GM18508 (cell line): Measurements from ENCODE around the gene TAC4.

ENCODE experiments used
- ATAC-seq: cut with Tn5 transposase; IDR thresholded peaks from one replicate; pipeline ENCODE4 v1.9.1; 2021; ENCODE audit warnings: moderate number of reproducible peaks; ENCODE audit not compliant: insufficient read depth, unreplicated experiment

TAC4 gene, protein sequence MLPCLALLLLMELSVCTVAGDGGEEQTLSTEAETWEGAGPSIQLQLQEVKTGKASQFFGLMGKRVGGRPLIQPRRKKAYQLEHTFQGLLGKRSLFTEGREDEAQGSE

DNA sequence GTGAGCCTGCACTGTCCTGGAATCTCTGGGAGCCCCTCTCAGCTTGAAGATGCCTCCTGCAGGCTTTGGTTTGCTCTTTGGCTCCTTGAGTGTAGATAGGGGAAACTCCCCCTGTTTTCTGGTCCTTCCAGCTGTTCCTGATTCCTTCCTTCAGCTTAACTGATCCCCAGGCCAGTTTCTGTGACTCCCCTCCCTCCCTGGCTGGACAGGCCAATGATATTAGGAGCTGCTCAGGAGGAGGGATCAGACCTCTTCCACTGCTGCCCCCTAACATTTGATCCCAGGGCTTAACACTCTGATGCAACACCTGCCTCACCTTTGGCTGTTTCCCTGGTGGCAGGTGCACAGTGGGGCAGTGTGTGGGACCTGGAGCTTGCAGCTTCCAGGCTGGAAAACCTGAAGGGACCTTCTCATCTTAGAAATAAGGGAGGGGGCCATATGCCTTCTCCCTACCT, at the start of gene TAC4:
TAC4 (minus strand) TSS at position 51 of the 455 bp plus-strand sequence. CDS start 52 bp downstream, outside the sequence.
- ATAC-seq = no peak

DNA sequence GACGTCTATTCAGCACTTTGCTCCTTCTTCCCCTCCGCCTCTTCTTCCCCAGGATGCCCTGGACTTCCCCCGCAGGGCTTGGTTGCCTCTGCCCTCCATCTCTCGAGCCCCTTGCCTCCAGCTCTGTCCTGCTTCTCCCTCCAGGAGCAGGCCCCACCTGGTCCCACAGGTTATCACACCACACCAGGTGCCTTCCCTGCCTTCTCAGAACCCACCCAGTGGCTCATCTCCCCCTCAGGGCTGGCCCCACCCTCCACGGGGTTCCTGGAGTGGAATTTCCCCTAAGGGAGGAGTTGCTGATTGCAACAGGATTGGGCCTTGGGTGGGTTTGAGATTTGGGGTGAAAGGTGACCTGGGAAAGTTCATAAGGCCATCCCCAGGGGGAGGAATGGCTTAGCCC, 49.0 kb upstream of the TAC4 start:
- ATAC-seq = no peak

DNA sequence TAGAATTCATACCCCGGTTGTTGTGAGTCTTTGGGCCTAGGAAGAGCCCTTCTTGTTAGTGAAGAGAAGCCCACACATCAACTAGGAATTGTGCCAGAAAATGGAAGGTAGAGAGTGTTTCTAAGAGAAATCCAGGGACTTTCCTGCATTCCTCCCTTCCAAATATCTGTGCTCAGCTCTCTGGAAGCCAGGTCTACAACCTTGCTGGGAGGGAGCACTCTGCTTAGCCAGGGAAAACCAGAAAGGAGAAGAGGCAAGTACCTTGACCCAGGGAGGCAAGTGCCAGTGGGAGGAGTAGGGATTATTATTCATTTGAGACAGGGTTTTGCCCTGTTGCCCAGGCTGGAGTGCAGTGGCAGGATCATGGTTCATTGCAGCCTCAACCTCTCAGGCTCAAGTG, 48.4 kb upstream of the TAC4 start:
- ATAC-seq = no peak

DNA sequence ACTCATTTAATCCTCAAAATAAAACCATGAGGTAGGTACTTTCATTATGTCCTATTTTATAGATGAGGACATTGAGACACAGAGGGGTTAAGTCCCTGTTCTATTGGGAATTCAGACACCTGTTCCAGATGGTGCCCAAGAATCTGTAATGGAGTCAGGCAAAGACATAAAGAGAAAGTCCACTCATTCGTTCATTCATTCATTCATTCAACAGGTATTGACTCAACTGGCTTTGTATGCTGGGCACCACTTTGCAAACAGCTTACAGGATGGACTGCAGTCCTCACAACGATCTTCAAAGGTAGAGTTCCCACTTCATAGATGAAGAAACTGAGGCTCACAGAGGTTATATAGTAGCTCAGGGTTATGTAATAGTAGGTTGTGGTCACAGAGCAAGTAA, 47.9 kb upstream of the TAC4 start:
- no peak for ATAC-seq

DNA sequence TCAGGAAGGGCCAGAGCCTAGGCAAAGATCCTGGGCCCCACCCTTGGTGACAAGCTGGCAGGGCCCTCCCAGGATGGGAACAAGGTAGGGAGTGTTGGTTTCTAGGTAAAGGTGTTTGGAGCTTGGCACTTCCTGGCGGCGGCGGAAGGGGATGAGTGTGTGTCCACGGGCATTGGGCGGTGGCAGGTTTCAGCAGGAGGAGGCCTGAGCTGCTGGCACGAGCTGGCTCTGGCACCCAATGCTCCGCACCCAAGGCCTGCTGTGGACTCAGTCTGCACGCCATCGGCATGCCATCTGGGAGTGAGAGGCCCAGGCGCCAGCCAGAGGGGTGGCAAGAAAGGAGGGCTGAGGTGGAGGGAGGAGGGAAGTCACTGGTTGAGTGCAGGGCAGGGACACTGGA, 46.9 kb upstream of the TAC4 start:
- no peak for ATAC-seq

DNA sequence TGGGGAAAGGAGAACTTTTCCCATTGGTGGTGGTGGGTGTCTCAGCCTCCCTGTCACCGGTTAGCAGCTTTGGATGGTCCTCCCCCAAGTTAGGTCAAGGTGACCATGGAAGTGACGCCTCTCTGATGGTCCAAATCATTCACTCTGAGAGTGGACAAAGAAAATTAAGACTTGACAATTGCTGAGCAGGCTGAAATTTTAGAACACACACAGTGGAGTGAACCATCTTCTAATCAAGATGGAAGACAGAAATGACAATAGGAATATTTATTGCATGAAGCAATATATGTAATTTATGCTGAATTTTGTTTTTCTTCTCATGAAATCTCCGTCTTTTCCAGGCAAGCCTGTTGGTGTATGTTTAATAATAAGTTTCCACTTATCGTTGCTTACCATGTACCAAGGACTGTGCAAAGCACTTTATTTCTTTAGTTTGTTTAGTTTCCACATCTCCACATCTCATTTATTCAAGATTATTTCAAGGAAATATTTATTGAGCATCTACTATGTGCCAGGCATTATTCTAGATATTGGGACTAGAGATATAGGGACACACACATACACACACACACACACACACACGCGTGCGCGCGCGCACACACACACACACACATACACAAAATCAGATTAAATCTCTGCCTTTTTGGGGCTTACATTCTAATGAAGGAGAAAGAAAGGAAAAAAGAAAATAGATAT, 44.0 kb upstream of the TAC4 start:
- ATAC-seq = no peak

DNA sequence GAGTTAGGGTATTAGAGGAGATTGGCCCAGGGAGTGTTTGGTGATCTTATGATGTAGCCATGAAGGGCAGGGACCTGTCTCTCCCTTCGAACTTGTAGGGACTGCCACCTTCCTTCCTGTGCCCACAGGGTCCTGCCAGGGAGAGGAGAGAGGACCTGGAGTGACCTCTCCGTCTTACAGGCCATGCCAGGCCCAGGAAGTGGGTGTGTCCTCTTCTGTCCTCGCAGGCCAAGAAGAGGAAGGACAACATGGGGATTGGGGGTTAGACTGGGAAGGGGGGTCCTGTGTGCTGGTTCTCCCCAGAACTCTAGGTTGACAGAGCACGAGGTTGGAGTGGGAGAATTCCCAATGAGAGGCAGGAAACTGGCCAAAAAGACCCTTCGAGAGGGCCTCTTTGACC, 43.4 kb upstream of the TAC4 start:
- ATAC-seq = no peak

DNA sequence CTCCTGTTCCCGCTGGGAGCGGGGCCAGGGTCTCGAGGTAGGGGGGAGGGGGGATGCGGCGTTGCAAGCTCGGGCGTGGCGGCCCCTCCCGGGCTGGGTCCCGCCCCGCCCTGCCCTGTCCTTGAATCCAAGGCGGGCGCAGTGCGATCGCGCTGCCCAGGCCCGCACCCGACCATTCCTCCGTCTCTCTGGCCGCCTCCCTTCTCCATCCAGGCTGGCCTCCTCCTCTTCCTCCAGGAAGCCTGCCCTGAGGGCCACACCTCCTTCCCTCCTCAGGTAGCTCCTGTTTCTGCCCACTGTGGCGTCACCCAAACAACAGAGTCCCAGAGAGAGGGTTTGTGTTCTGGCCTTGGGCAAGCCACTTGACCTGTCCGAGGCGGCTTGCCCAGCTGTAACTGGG, 43.0 kb upstream of the TAC4 start:
- no peak for ATAC-seq

DNA sequence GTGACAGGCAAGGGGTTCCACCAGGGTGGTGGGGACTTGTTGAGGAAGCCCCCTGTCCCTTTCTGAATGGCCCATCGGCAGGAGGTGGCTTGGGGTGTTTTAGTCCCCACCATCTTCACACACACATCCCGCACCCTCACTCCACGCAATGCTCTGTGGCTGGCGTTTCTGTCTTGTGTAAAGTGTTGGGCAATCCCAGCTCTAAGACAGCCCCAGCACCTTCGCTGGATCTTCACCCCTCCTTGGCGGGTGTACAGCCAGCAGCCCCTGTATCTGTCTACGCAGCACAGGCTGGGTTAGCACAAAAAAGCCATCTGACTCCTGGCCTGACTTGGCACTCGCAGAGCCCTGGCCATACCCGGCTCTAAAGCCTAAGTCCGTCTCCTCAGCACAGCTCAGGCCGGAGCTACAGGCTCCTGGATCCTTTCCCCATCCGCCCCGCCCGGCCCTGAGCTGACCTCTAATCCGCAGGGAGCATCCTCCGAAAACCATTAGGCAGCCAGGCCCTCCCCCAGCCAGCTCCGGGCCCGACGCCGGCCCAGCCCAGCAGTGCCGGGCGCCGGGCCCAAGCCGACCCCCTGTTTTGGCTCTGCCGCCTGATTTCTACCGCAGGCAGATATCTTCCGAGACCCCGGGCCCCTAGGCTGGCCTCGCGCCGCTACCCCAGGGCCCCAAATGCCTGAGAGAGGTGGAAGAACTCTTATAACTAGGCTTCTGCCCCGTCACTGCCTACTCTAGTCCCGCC, 42.4 kb upstream of the TAC4 start:
- ATAC-seq = no peak

DNA sequence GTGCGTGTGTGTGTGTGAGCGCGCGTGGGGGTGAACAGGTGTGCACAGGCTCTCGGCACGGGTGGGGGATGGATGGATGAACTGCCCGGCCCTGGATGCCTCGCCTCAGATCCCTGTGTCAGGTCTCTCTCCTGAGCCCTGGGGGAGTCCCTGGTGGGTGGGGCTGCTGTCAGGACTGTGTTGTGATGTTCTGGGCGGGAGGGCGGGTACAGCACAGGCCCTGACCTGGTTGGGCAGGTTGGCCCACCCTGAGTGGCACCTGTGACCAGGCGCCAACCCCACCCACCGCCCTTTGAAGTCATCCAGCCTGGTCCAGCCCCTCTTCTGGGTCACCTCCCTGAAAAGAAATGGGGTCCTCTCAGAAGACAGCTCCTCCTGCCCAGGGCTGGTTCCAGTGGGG, 41.6 kb upstream of the TAC4 start:
- no peak for ATAC-seq

DNA sequence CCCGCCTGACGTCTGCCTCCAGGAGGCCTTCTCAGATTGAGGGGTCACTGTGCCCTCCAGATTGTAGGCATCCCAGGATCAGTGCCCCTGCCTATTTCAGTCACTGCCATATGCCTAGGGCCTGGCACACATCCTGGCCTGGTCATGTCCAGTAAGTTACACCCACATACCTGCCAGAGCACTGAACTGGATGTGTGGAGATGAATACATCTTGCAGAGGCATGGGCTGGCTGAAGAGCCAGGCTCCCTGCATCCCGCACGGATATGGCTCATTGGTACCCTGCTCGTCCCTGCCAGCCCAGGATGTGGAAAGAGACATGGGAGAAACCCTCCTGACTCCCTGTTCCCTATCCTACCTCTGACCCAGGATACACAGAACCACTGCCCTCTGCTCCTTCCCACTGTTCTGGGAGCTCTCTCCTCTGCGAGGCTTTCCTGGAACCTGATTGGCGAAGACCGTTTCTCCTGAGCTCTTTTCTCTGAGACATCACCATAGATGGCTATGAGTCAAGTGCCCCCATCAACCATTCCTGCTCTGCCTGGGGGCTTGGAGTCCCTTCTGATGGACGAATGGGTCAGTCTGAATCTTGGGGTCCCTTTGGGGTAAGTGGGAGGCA, 40.0 kb upstream of the TAC4 start:
- no peak for ATAC-seq

DNA sequence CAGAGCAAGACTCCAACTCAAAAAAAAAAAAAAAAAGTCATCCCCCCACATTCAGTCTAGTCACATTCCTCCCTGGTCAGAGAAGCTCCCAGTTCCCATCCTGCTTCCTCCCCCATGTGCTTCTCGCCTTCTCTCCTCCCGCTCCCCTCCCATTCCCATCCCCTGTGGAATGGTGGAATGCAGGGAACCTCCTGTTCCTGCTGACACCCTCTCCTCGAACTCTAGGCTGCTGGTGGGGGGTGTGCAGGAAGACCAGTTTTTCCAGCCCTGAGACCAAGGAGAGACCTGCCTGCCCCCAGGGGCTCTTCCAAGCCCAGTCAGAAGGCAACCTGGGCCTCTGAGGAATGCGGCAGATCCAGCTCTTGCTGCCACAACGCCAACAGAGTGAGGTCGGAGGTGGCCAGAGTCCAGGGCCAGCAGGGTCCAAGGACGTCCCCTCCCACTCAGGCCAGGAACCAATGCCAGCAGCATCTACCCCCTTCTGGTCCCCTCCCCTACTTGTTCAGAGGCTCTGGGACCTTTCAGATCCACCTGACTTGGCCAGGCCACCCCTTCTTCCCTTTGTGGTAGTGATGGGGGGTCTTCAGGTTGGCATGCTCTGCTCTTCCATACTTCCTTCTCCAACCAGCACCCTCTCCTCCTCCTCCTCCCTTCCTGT, 39.3 kb upstream of the TAC4 start:
- no peak for ATAC-seq

DNA sequence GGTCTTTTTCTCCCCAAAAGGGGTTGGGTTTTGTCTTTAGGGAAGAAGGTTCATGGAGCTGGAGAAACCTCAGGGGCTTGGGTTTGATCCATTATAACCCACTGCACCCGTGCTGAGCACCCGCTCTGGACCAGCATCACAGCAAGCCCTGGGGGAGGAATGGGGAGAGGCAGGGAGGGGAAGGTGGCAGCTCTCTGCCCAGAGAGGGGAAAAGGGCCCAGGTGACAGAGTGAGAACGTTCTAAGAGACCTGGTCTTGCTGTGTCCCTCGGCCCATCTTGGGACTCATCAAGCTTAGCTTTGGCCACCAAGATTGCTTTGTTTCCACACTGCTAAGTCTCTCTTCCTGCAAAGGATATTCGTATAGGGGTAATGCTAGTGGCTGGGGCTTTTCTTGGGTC, 38.2 kb upstream of the TAC4 start:
- no peak for ATAC-seq

DNA sequence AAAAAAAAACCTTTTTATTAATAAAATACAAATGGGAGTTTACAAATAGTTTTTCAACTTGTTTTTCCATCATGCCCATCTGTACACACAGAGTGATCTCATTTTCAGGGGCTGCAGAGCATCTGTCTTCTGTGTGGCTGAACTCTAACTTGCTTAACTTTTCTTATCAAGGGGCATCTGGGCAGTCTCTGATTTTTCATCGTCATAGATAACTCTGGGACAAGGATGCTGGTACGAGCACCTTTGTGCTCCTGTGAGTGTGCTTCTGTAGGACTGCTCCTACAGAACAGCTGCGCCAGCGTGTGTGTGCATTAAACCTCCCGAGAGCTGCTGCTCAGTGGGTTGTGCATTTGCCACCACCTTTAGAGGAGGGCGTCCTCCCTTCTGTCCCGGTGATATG, 34.6 kb upstream of the TAC4 start:
- ATAC-seq = no peak

DNA sequence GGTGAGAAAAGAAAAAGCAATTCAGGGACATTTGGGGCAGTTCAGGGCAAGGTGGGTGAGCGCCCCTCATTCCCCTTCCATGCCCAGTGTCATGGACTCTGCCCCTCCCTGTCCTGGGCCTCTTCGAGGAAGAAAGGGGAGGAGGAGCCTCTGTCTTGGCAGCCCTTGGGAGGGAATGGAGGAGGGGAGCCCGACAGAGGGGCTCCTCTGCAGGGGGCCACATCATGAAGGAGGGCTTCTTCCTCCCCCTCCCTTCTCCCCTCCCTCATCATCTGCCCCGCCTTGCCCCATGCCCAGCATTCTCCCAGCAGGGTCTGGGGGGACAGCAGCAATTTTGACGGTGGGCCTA, 33.2 kb upstream of the TAC4 start:
- ATAC-seq = no peak

DNA sequence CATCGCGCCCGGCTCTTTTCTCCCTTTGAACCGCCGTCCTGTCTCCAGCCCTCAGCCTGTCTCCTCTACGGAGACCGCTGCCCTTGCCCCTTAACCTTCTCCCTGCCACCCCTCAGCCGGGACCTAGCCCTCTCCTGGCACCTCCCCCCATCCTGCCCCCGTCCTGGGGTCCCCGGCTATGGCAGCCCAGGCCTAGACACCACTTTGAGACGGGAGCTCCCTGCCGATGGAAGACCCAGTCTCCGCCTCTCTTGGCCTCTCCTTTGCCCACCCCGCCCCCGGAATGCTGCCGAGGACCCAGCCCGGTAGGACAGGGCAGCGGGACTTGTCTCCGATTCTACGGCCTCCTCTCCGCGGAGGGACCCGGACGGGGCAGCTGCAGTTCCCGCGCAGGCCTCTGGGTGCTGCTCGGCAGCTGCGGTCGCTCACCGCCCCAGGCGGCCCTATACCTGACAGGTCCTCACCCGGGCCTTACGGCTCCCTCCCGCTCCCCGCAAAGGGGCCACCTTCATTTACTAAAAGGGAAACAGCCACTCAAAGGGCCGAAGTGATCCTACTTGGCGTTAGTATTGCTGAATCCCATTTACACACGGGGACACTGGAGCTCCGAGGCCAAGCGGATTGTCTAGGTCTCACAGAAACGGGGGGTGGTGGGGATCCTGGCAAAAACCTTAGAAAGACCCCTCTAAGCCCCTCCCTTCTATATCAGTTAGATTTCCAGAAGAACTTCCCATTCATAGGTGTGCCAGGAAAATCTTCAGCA, 32.6 kb upstream of the TAC4 start:
- no peak for ATAC-seq

DNA sequence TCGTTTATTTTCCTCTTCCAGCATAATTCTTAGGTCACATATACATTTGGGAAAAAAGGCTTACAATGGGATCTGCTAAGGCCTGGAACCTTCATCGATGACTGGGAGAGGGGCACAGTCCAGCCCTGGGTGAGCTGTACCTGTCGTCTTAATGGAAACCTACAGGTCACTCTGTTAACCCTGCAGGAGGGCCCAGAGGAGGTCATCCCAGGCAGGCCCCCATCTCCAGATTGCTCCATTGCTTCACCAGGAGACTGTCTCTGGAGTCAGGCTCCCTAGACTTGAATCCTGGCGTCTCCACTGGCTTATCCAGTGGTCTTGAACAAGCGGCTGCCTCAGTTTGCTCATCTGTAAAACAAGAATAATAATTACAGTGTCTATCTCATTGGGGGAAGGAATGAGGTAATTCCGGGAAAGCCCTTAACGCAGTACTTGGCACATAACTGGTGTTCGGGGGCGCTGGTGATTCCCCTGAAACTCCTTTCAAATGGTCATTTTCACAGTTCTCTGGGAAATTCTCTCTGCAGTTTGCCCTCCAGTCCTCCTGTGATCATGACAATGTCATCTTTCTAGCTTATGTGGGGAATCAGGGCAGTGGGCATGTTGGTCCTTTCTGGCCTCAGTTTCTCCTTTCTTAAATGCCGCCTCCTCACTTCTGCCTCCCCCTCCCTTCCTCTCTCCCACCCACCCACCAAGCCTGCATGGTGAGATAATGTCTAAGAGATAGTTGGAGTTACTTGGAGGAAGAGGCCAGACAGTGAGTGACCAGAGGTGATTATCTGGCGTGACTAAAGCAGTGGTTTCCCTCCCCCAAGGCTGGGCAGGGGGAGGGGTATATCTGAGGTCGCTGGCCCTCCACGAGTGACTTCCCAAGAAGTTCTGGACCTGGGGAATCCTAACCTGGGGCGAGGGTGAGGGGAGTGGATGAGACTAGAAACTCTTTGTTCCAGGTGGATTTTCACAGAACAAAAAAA, 31.3 kb upstream of the TAC4 start:
- ATAC-seq = no peak

DNA sequence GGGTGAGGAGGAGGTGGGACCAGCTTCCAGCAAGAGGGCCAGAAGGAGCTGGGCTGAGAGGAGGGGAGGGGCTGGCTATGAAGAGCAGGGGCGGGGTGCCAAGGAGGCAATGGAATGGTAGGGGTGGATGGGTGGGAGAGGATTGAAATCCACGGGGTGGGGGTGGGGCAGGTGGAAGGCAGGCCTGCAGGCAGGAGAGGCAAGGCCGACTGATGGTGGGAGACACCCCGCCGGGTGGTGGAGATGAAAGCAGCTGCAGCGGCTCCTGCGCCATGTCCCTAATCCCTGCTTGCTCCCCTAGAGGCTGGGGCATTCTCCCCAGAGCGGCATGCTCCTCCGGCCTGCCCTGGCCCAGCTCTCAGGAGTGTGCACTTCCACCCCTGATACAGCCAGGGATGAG, 27.8 kb upstream of the TAC4 start:
- no peak for ATAC-seq

DNA sequence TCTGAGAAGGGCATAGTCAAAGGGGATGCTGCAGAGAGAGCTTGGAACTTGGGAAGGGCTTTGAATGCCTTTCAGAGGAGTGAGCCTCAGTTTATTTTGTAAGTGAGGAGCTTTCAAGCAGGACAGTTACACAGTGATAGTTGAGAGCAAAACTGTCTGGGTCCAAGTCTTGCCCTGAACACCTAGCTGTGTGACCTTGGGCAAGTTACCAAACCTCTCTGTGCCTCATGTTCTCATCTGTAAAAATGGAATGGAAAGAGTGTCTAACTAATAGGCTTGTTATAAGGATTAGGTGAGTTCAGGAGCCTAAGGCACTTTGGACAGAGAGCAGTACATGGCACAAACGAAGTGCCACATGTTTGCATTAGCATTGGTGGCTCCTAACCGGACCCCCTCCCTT, 27.0 kb upstream of the TAC4 start:
- ATAC-seq = no peak
